Measurements from ENCODE around the gene TMA7B. TPM values are rescaled to one million over a fixed set of nuclear protein-coding genes. Genes with fewer than 3 reads are reported as not detected.
"Not testable (repeated sequence)": the region's sequence is repeated elsewhere in the genome, so short reads cannot be mapped to it uniquely, and the experiment has no call there.

The TMA7B gene
- total RNA-seq, 1 experiment from 2014 or later, result not detected

DNA sequence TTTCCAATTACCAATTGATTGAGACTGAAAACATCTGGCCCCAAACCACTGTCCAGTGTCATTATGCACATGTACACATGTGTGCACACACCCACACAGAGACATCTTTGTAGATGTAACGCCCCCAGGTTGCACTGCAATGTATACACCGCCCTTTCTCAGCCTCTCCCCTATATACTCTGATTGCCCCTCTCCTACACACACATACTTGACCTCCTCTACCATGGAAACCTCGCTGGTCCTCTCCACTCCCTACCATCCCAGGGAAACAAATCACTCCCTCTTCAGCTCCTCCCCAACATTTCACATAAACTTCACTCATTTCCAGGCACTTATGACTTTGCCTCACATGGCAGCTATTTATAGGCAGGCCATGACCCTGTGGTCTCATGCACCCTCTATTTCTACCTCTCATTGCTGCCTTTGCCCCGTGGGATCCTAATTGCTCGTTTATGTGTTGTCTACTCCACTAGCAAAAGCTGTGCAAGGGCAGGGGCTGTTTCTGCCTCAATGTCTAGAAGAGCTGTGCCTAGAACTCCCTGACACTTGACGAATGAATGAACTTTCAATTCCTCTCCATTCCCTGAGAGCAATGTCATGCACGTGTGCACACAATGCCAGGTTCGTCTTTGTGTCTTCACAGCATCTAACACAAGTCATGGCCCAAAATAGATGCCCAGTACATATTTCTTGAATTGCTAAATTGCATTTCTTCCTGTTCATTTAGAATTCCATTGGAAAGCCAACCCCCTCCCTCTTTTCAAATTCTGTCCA is 10.0 kb upstream of the TMA7B start:
- Histone ChIP-seq H3K79me2 (ENCODE audit: low read length) (no peaks in the 10 kb centered on the region), H3K9me3 (ENCODE audit: low read length) (no peaks in the 10 kb centered on the region), H4K20me1 (ENCODE audit: low read length) (no peaks in the 10 kb centered on the region), H3K9me2 (replicated peaks; ENCODE audit: low read length) (no peaks in the 10 kb centered on the region), H3K4me1 (ENCODE audit: insufficient read depth, low read length) (no peaks in the 10 kb centered on the region), H3K27me3 (ENCODE audit: low read length) (no peaks in the 10 kb centered on the region), H3F3A (ENCODE audit: low read length, unreplicated experiment) (no peaks in the 10 kb centered on the region), H3K27ac (ENCODE audit: low read length) (no peak overlapping the region), H3K4me2 (ENCODE audit: low read length) (no peak overlapping the region), H3K36me3 (ENCODE audit: low read depth, low read length) (no peaks in the 10 kb centered on the region), H3K9ac (ENCODE audit: low read length) (no peak overlapping the region), H3K4me3 (ENCODE audit: low read length) (no peak overlapping the region), H2AFZ (ENCODE audit: low read length) (no peak overlapping the region)
- CTCF ChIA-PET, result no interaction called here
- no peak for DNase-seq
- ATAC-seq, result no peak
- BruUV-seq (replicated peaks), result no TSS peak
- POLR2A ChIA-PET (ENCODE audit: unreplicated experiment), result no interaction called here
- no peak for TF ChIP-seq EZH2phosphoT487 (IDR thresholded peaks at IDR 0.05; ENCODE audit: borderline replicate concordance, low read length)
- TF ChIP-seq EZH2 (IDR thresholded peaks at IDR 0.05; ENCODE audit: low read length, unreplicated experiment), result no peak
- no peak for TF ChIP-seq CTCF (conservative IDR thresholded peaks at IDR 0.05; ENCODE audit: low read depth, low read length)
- intact Hi-C loops (cut with micrococcal nuclease), result no loop called here

DNA sequence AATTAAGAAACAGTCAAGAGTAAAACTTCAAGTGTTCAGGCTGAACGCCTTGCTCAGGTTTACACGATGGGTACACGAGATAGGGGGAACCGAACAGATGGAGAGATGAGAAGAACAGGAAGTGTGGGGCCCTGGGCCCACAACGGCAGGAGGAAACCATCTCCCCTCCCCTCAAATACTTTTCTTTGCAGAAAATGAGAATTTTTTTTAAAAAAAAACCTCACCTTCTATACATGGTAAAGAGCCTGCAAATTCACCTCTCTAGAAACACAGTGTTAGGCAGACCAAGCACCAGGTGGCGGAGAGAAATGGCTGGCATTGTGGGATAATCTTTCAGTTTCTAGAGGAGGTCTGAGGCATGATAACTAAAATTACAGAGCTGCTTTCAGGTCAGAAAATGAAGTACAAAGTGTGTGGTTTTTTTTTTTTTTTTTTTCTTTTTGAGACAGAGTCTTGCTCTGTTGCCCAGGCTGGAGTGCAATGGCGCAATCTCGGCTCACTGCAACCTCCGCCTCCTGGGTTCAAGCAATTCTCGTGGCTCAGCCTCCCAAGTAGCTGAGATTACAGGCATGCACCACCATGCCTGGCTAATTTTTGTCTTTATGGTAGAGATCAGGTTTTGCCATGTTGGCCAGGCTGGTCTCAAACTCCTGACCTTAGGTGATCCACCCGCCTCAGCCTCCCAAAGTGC is 8.4 kb upstream of the TMA7B start:
- H3F3A ChIP-seq (ENCODE audit: low read length, unreplicated experiment); CTCF ChIA-PET; H3K27me3 ChIP-seq (ENCODE audit: low read length); H3K79me2 ChIP-seq (ENCODE audit: low read length); H3K27ac ChIP-seq (ENCODE audit: low read length); H3K9ac ChIP-seq (ENCODE audit: low read length); H4K20me1 ChIP-seq (ENCODE audit: low read length); intact Hi-C loops (cut with micrococcal nuclease); H3K9me3 ChIP-seq (ENCODE audit: low read length); H2AFZ ChIP-seq (ENCODE audit: low read length); H3K9me2 ChIP-seq (replicated peaks; ENCODE audit: low read length); H3K4me3 ChIP-seq (ENCODE audit: low read length); DNase-seq; BruUV-seq (replicated peaks); H3K4me1 ChIP-seq (ENCODE audit: insufficient read depth, low read length); H3K4me2 ChIP-seq (ENCODE audit: low read length); ATAC-seq; POLR2A ChIA-PET (ENCODE audit: unreplicated experiment); H3K36me3 ChIP-seq (ENCODE audit: low read depth, low read length): not testable (repeated sequence)

- TF ChIP-seq CTCF (conservative IDR thresholded peaks at IDR 0.05; ENCODE audit: low read depth, low read length), result no peak
- no peak for TF ChIP-seq EZH2 (IDR thresholded peaks at IDR 0.05; ENCODE audit: low read length, unreplicated experiment)
- TF ChIP-seq EZH2phosphoT487 (IDR thresholded peaks at IDR 0.05; ENCODE audit: borderline replicate concordance, low read length), result no peak
- H3K27ac ChIP-seq (ENCODE audit: low read length), result no peak overlapping the region
- no peaks in the 10 kb centered on the region for H3K27me3 ChIP-seq (ENCODE audit: low read length)
- BruUV-seq (replicated peaks), result no TSS peak
- H3K4me2 ChIP-seq (ENCODE audit: low read length), result no peak overlapping the region
- no peaks in the 10 kb centered on the region for H3K79me2 ChIP-seq (ENCODE audit: low read length)
- H3K9me3 ChIP-seq (ENCODE audit: low read length), result no peaks in the 10 kb centered on the region
- ATAC-seq (no peak), DNase-seq (no peak)
- ChIA-PET CTCF (no interaction called here), POLR2A (ENCODE audit: unreplicated experiment) (no interaction called here)
- no peak overlapping the region for H3K9ac ChIP-seq (ENCODE audit: low read length)
- H3K9me2 ChIP-seq (replicated peaks; ENCODE audit: low read length), result no peaks in the 10 kb centered on the region
- intact Hi-C loops (cut with micrococcal nuclease), result no loop called here
- H3K36me3 ChIP-seq (ENCODE audit: low read depth, low read length), result no peaks in the 10 kb centered on the region
- H3F3A ChIP-seq (ENCODE audit: low read length, unreplicated experiment), result no peaks in the 10 kb centered on the region
- H4K20me1 ChIP-seq (ENCODE audit: low read length), result no peaks in the 10 kb centered on the region
- H3K4me1 ChIP-seq (ENCODE audit: insufficient read depth, low read length), result no peaks in the 10 kb centered on the region
- no peak overlapping the region for H3K4me3 ChIP-seq (ENCODE audit: low read length)
- H2AFZ ChIP-seq (ENCODE audit: low read length), result no peak overlapping the region
Measured at GRCh38 chr22:39952347-39952746, 7.8 kb upstream of the TMA7B start.
